Measurements from ENCODE around the gene UTP25. TPM values are rescaled to one million over a fixed set of nuclear protein-coding genes. Genes with fewer than 3 reads are reported as not detected.
A peak's percentile ranks its signal among the peaks of the same experiment; 100 is the strongest.

UTP25 gene
- total RNA-seq, 1 experiment from 2014 or later: 9.5 TPM

GRCh38 chr1:209815490-209815889 is 12.3 kb upstream of the UTP25 start:
- Histone ChIP-seq H3K4me3 (ENCODE audit: low read depth, low read length) (no peak overlapping the region), H3K27me3 (replicated peaks; ENCODE audit: control insufficient read depth, insufficient read depth, low read length) (no peaks in the 10 kb centered on the region), H3K4me1 (peaks cover 9% of the 10 kb centered on the region; the same call in 1 of the 2 replicates), H3K9me3 (no peaks in the 10 kb centered on the region), H3K36me3 (ENCODE audit: control insufficient read depth, insufficient read depth, low read length) (no peaks in the 10 kb centered on the region)
- H3K36me3 Mint-ChIP-seq (ENCODE audit: insufficient read depth, unreplicated experiment): no peaks in the 10 kb centered on the region
- BruUV-seq (replicated peaks): no TSS peak
- H3K4me1 Mint-ChIP-seq (ENCODE audit: low read depth, unreplicated experiment): peaks cover 15% of the 10 kb centered on the region
- H3K9me3 Mint-ChIP-seq (ENCODE audit: unreplicated experiment): no peaks in the 10 kb centered on the region
- ChIA-PET CTCF (no interaction called here), POLR2A (no interaction called here)
- no peaks in the 10 kb centered on the region for H3K27me3 Mint-ChIP-seq (ENCODE audit: insufficient read depth, unreplicated experiment)
- intact Hi-C loops (cut with micrococcal nuclease; ENCODE audit: unreplicated experiment): no loop called here
- TF ChIP-seq CTCF (IDR thresholded peaks at IDR 0.05; ENCODE audit: insufficient read depth in 1 of 2, low read depth in 1 of 2, low read length in 1 of 2, severe bottlenecking in 1 of 2, unreplicated experiment in 1 of 2): no peak
- peak overlapping the region; percentile 82 for H3K27ac Mint-ChIP-seq (ENCODE audit: unreplicated experiment)
- no peak for DNase-seq
- H3K4me3 Mint-ChIP-seq (ENCODE audit: unreplicated experiment): no peak overlapping the region

GRCh38 chr1:209815931-209816341 is 11.8 kb upstream of the UTP25 start:
- Mint-ChIP-seq H3K4me1 (ENCODE audit: low read depth, unreplicated experiment) (peaks cover 10% of the 10 kb centered on the region), H3K36me3 (ENCODE audit: insufficient read depth, unreplicated experiment) (no peaks in the 10 kb centered on the region), H3K27ac (ENCODE audit: unreplicated experiment) (peak overlapping the region; percentile 82), H3K9me3 (ENCODE audit: unreplicated experiment) (no peaks in the 10 kb centered on the region), H3K27me3 (ENCODE audit: insufficient read depth, unreplicated experiment) (no peaks in the 10 kb centered on the region), H3K4me3 (ENCODE audit: unreplicated experiment) (peak overlapping the region; percentile 34)
- ChIA-PET CTCF (no interaction called here), POLR2A (no interaction called here)
- BruUV-seq (replicated peaks): no TSS peak
- Histone ChIP-seq H3K27me3 (replicated peaks; ENCODE audit: control insufficient read depth, insufficient read depth, low read length) (no peaks in the 10 kb centered on the region), H3K9me3 (no peaks in the 10 kb centered on the region), H3K4me1 (peaks cover 4% of the 10 kb centered on the region; the same call in 1 of the 2 replicates), H3K4me3 (ENCODE audit: low read depth, low read length) (no peak overlapping the region), H3K36me3 (ENCODE audit: control insufficient read depth, insufficient read depth, low read length) (no peaks in the 10 kb centered on the region)
- no peak for TF ChIP-seq CTCF (IDR thresholded peaks at IDR 0.05; ENCODE audit: insufficient read depth in 1 of 2, low read depth in 1 of 2, low read length in 1 of 2, severe bottlenecking in 1 of 2, unreplicated experiment in 1 of 2)
- intact Hi-C loops (cut with micrococcal nuclease; ENCODE audit: unreplicated experiment): no loop called here
- DNase-seq: peak in 1 of 2 experiments; percentile 72

- Mint-ChIP-seq H3K4me3 (ENCODE audit: unreplicated experiment) (peak overlapping the region; percentile 34), H3K27me3 (ENCODE audit: insufficient read depth, unreplicated experiment) (no peaks in the 10 kb centered on the region), H3K36me3 (ENCODE audit: insufficient read depth, unreplicated experiment) (no peaks in the 10 kb centered on the region), H3K9me3 (ENCODE audit: unreplicated experiment) (no peaks in the 10 kb centered on the region), H3K27ac (ENCODE audit: unreplicated experiment) (peak overlapping the region; percentile 82), H3K4me1 (ENCODE audit: low read depth, unreplicated experiment) (peaks cover 8% of the 10 kb centered on the region)
- POLR2A ChIA-PET: no interaction called here
- no peak for DNase-seq
- Histone ChIP-seq H3K4me1 (0 out of 2 replicates have a peak, but pooled peaks cover 4% of the 10 kb centered on the region), H3K9me3 (no peaks in the 10 kb centered on the region), H3K36me3 (ENCODE audit: control insufficient read depth, insufficient read depth, low read length) (no peaks in the 10 kb centered on the region), H3K27me3 (replicated peaks; ENCODE audit: control insufficient read depth, insufficient read depth, low read length) (no peaks in the 10 kb centered on the region), H3K4me3 (ENCODE audit: low read depth, low read length) (no peak overlapping the region)
- intact Hi-C loops (cut with micrococcal nuclease; ENCODE audit: unreplicated experiment): no loop called here
- CTCF ChIA-PET: no interaction called here
- no TSS peak for BruUV-seq (replicated peaks)
- no peak for TF ChIP-seq CTCF (IDR thresholded peaks at IDR 0.05; ENCODE audit: insufficient read depth in 1 of 2, low read depth in 1 of 2, low read length in 1 of 2, severe bottlenecking in 1 of 2, unreplicated experiment in 1 of 2)
Measured at GRCh38 chr1:209816923-209817322, 10.8 kb upstream of the UTP25 start.
